ENCODE measurements around the gene BMPR1A.

DNA sequence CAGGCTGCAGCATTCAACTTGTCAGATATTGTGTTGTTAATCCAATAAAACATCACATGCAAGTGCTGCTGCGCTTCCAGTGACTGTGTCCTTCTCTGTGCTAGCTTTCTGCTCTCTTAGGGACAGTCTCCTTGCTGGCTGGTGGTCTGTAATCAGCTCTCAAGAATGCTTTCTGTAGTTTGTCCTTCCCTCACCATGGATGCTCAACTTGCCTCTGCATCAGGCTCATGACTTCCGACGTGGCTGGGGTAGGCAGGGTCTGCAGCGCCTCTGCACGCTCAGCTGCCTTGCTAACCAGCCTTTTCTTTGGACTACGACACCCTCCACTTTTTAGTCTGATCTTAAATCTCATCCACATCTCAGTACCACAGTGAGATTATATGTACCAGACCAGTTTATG is 142.7 kb downstream of the BMPR1A start:
- TF ChIP-seq POLR2A (IDR thresholded peaks at IDR 0.05; ENCODE audit: low read length) (no peak), EHMT2 (IDR thresholded peaks at IDR 0.05; ENCODE audit: low read depth) (no peak), RAD21 (conservative IDR thresholded peaks at IDR 0.05 in 1 of 2, IDR thresholded peaks at IDR 0.05 in 1 of 2) (no peak), RNF2 (IDR thresholded peaks at IDR 0.05; ENCODE audit: borderline replicate concordance, low read depth) (no peak), ESRRA (IDR thresholded peaks at IDR 0.05; ENCODE audit: borderline replicate concordance, low read length) (no peak), NR3C1 (IDR thresholded peaks at IDR 0.05) (no peak), EP300 (IDR thresholded peaks at IDR 0.05) (no peak), SMC3 (IDR thresholded peaks at IDR 0.05) (no peak)
- TF ChIP-seq, protein P1, sequence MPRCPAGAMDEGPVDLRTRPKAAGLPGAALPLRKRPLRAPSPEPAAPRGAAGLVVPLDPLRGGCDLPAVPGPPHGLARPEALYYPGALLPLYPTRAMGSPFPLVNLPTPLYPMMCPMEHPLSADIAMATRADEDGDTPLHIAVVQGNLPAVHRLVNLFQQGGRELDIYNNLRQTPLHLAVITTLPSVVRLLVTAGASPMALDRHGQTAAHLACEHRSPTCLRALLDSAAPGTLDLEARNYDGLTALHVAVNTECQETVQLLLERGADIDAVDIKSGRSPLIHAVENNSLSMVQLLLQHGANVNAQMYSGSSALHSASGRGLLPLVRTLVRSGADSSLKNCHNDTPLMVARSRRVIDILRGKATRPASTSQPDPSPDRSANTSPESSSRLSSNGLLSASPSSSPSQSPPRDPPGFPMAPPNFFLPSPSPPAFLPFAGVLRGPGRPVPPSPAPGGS (IDR thresholded peaks at IDR 0.05), result no peak
- TF ChIP-seq, protein P2, sequence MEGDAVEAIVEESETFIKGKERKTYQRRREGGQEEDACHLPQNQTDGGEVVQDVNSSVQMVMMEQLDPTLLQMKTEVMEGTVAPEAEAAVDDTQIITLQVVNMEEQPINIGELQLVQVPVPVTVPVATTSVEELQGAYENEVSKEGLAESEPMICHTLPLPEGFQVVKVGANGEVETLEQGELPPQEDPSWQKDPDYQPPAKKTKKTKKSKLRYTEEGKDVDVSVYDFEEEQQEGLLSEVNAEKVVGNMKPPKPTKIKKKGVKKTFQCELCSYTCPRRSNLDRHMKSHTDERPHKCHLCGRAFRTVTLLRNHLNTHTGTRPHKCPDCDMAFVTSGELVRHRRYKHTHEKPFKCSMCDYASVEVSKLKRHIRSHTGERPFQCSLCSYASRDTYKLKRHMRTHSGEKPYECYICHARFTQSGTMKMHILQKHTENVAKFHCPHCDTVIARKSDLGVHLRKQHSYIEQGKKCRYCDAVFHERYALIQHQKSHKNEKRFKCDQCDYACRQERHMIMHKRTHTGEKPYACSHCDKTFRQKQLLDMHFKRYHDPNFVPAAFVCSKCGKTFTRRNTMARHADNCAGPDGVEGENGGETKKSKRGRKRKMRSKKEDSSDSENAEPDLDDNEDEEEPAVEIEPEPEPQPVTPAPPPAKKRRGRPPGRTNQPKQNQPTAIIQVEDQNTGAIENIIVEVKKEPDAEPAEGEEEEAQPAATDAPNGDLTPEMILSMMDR (IDR thresholded peaks at IDR 0.05), result no peak
